Stromal cell of bone marrow (primary cell): ENCODE data around the gene ENOX1.

Experiments used
- DNase-seq: peaks from one replicate; pipeline ENCODE4 v3.0.0-alpha.2; 2012; ENCODE audit warnings: low read depth

The ENOX1 gene

GRCh38 chr13:43286751-43287150 lies 500.0 kb downstream of the ENOX1 start:
- no peak for DNase-seq

GRCh38 chr13:43285933-43286597 lies 500.7 kb downstream of the ENOX1 start:
- no peak for DNase-seq

- DNase-seq, result no peak
Measured at GRCh38 chr13:43284162-43284561, 502.6 kb downstream of the ENOX1 start.

- no peak for DNase-seq
Measured at GRCh38 chr13:43279696-43280095, 507.1 kb downstream of the ENOX1 start.

- DNase-seq, result no peak
Measured at GRCh38 chr13:43278127-43278526, 508.6 kb downstream of the ENOX1 start.

GRCh38 chr13:43277142-43277541 lies 509.6 kb downstream of the ENOX1 start:
- DNase-seq, result no peak

GRCh38 chr13:43274881-43275280 lies 511.9 kb downstream of the ENOX1 start:
- no peak for DNase-seq

GRCh38 chr13:43273362-43273761 lies 513.4 kb downstream of the ENOX1 start:
- no peak for DNase-seq

- DNase-seq, result no peak
Measured at GRCh38 chr13:43272851-43273250, 513.9 kb downstream of the ENOX1 start.

GRCh38 chr13:43271152-43271551 lies 515.6 kb downstream of the ENOX1 start:
- DNase-seq, result no peak

- DNase-seq, result no peak
Measured at GRCh38 chr13:43270130-43270830, 516.5 kb downstream of the ENOX1 start.

- DNase-seq, result peak; percentile 79
Measured at GRCh38 chr13:43269037-43269481, 517.7 kb downstream of the ENOX1 start.

GRCh38 chr13:43268632-43269031 lies 518.1 kb downstream of the ENOX1 start:
- no peak for DNase-seq

GRCh38 chr13:43267916-43268315 lies 518.9 kb downstream of the ENOX1 start:
- no peak for DNase-seq

- no peak for DNase-seq
Measured at GRCh38 chr13:43266936-43267615, 519.7 kb downstream of the ENOX1 start.

GRCh38 chr13:43265028-43265427 lies 521.7 kb downstream of the ENOX1 start:
- no peak for DNase-seq

GRCh38 chr13:43264458-43264857 lies 522.3 kb downstream of the ENOX1 start:
- no peak for DNase-seq

- DNase-seq, result no peak
Measured at GRCh38 chr13:43263047-43263446, 523.7 kb downstream of the ENOX1 start.

- DNase-seq, result peak; percentile 28
Measured at GRCh38 chr13:43260999-43261398, 525.8 kb downstream of the ENOX1 start.

GRCh38 chr13:43258771-43259170 lies 528.0 kb downstream of the ENOX1 start:
- DNase-seq, result no peak

- no peak for DNase-seq
Measured at GRCh38 chr13:43257765-43258164, 529.0 kb downstream of the ENOX1 start.

- DNase-seq, result no peak
Measured at GRCh38 chr13:43251961-43252360, 534.8 kb downstream of the ENOX1 start.

GRCh38 chr13:43246382-43246781 lies 540.4 kb downstream of the ENOX1 start:
- DNase-seq, result no peak
